HFFc6 (cell line): Measurements from ENCODE around the gene ADGRL3. TPM values are rescaled to one million over a fixed set of nuclear protein-coding genes. Genes with fewer than 3 reads are reported as not detected.

Source experiments
- DNase-seq: peaks from one replicate; pipeline ENCODE4 v3.0.0-alpha.2; 2018
- H3K27ac Mint-ChIP-seq: 2 replicates; pipeline ENCODE4 v1.8.0; 2020; ENCODE audit warnings: mild to moderate bottlenecking, mixed read lengths
- H3K27me3 Mint-ChIP-seq: 2 replicates; pipeline ENCODE4 v1.8.0; 2021; ENCODE audit warnings: mild to moderate bottlenecking, moderate library complexity, mixed read lengths; ENCODE audit not compliant: insufficient read depth
- H3K36me3 Mint-ChIP-seq: 2 replicates; pipeline ENCODE4 v1.8.0; 2021; ENCODE audit warnings: low read depth, mixed read lengths
- H3K4me1 Mint-ChIP-seq: 2 replicates; pipeline ENCODE4 v1.8.0; 2020; ENCODE audit warnings: low read depth, mixed read lengths
- H3K4me3 Mint-ChIP-seq: 2 replicates; pipeline ENCODE4 v1.8.0; 2020; ENCODE audit warnings: mild to moderate bottlenecking, moderate library complexity, mixed read lengths
- H3K9me3 Mint-ChIP-seq: 2 replicates; pipeline ENCODE4 v1.8.0; 2020; ENCODE audit warnings: mild to moderate bottlenecking, mixed read lengths
- CTCF ChIP-seq: fragments of 200-600 bp; sonication (generic); IDR thresholded peaks from 2 replicates; pipeline ENCODE4 v1.5.0; 2021; ENCODE audit warnings: antibody characterized with exemption, mild to moderate bottlenecking
- total RNA-seq, 6 experiments: library from RNA; stranded (reverse); fragmentation: NEBNext Ultra II Directional; extraction: Animal tissue kit (Norgen Biotek cat#: 25700); gene quantifications; 2 replicates in 1 of 6; 3 replicates in 5 of 6; pipeline ENCODE4 v1.2.3, GENCODE V29; 2021

Gene ADGRL3
- total RNA-seq, 6 experiments from 2014 or later: not detected

GRCh38 chr4:61891953-61892352, 691.8 kb downstream of the ADGRL3 start:
- DNase-seq: no peak
- H3K4me3 Mint-ChIP-seq: no peak overlapping the region
- H3K9me3 Mint-ChIP-seq: peaks cover 18% of the 10 kb centered on the region; the same call in 1 of the 2 replicates
- H3K36me3 Mint-ChIP-seq: no peaks in the 10 kb centered on the region
- H3K27me3 Mint-ChIP-seq: no peaks in the 10 kb centered on the region; the same call in 1 of the 2 replicates
- H3K4me1 Mint-ChIP-seq: no peaks in the 10 kb centered on the region
- TF ChIP-seq CTCF: no peak
- H3K27ac Mint-ChIP-seq: no peak overlapping the region

GRCh38 chr4:61896634-61897033, 696.5 kb downstream of the ADGRL3 start:
- TF ChIP-seq CTCF: no peak
- Mint-ChIP-seq H3K4me3 (no peak overlapping the region), H3K4me1 (no peaks in the 10 kb centered on the region), H3K36me3 (no peaks in the 10 kb centered on the region), H3K27me3 (no peaks in the 10 kb centered on the region; the same call in 1 of the 2 replicates), H3K9me3 (peaks cover 34% of the 10 kb centered on the region), H3K27ac (no peak overlapping the region)
- no peak for DNase-seq

- TF ChIP-seq CTCF: no peak
- H3K4me3 Mint-ChIP-seq: no peak overlapping the region
- H3K27ac Mint-ChIP-seq: no peak overlapping the region
- H3K4me1 Mint-ChIP-seq: no peaks in the 10 kb centered on the region
- no peaks in the 10 kb centered on the region for H3K9me3 Mint-ChIP-seq
- H3K36me3 Mint-ChIP-seq: no peaks in the 10 kb centered on the region
- H3K27me3 Mint-ChIP-seq: no peaks in the 10 kb centered on the region
- no peak for DNase-seq
Measured at GRCh38 chr4:61909031-61909430, 708.9 kb downstream of the ADGRL3 start.

GRCh38 chr4:61911313-61911756, 711.2 kb downstream of the ADGRL3 start:
- no peaks in the 10 kb centered on the region for H3K4me1 Mint-ChIP-seq
- DNase-seq: no peak
- no peak overlapping the region for H3K4me3 Mint-ChIP-seq
- H3K27me3 Mint-ChIP-seq: no peaks in the 10 kb centered on the region
- H3K27ac Mint-ChIP-seq: no peak overlapping the region
- H3K36me3 Mint-ChIP-seq: no peaks in the 10 kb centered on the region
- no peaks in the 10 kb centered on the region for H3K9me3 Mint-ChIP-seq
- TF ChIP-seq CTCF: no peak

GRCh38 chr4:61913619-61914018, 713.5 kb downstream of the ADGRL3 start:
- DNase-seq: no peak
- Mint-ChIP-seq H3K27me3 (no peaks in the 10 kb centered on the region), H3K36me3 (no peaks in the 10 kb centered on the region), H3K4me3 (no peak overlapping the region), H3K4me1 (no peaks in the 10 kb centered on the region), H3K27ac (no peak overlapping the region), H3K9me3 (peaks cover 14% of the 10 kb centered on the region)
- no peak for TF ChIP-seq CTCF

GRCh38 chr4:61915501-61915900, 715.4 kb downstream of the ADGRL3 start:
- Mint-ChIP-seq H3K27ac (no peak overlapping the region), H3K36me3 (no peaks in the 10 kb centered on the region), H3K4me3 (no peak overlapping the region), H3K4me1 (no peaks in the 10 kb centered on the region), H3K27me3 (no peaks in the 10 kb centered on the region), H3K9me3 (peaks cover 17% of the 10 kb centered on the region)
- TF ChIP-seq CTCF: no peak
- DNase-seq: no peak
